ENCODE results near the gene RSPO4. TPM values are rescaled to one million over a fixed set of nuclear protein-coding genes. Genes with fewer than 3 reads are reported as not detected.

Gene RSPO4
- total RNA-seq, 1 experiment from 2014 or later = not detected

DNA sequence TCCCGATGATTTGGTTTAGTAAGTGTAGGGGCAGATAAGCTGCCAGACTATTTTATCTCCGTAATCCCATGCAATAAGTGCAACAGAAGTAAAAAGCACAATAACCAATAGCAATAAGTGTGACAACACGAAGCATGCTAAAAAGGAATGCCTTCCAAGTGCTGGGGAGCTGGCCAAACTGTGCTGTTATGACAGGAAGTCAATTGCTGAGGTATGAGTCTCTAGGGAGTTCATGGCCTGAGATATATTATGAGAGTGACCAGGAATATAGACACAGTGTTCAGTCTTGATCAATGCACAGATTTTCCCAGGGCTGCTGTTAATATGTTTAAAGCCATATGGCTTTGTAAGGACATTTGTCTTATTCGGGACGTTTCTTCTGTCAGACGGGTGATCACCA, 75.4 kb downstream of the RSPO4 start:
- H3K4me3 ChIP-seq (ENCODE audit: low read depth, low read length, poor library complexity, severe bottlenecking) = no peak overlapping the region
- no peak overlapping the region for H3K27ac ChIP-seq (ENCODE audit: low read depth, low read length, poor library complexity, severe bottlenecking)
- H3K4me1 ChIP-seq (ENCODE audit: insufficient read depth, low read length, poor library complexity, severe bottlenecking) = no peaks in the 10 kb centered on the region
- peaks cover 13% of the 10 kb centered on the region for H3K9me3 ChIP-seq (ENCODE audit: low read depth, low read length, poor library complexity, severe bottlenecking)
- BruUV-seq (replicated peaks) = no TSS peak
- no peak for TF ChIP-seq EZH2 (IDR thresholded peaks at IDR 0.05; ENCODE audit: borderline replicate concordance, low read depth, low read length, poor library complexity, severe bottlenecking)
- no peak for TF ChIP-seq CTCF (conservative IDR thresholded peaks at IDR 0.05; ENCODE audit: low read depth, low read length)
- CTCF ChIA-PET = no interaction called here
- no peaks in the 10 kb centered on the region for H3K36me3 ChIP-seq (ENCODE audit: insufficient read depth, low read length, poor library complexity, severe bottlenecking)
- POLR2A ChIA-PET (ENCODE audit: low non-redundant PET) = no interaction called here
- intact Hi-C loops (cut with micrococcal nuclease; ENCODE audit: unreplicated experiment) = no loop called here
- peaks cover 8% of the 10 kb centered on the region for H3K27me3 ChIP-seq (replicated peaks; ENCODE audit: insufficient read depth, low read depth, low read length, poor library complexity)
- no peak for DNase-seq (ENCODE audit: low spot score)

GRCh38 chr20:925516-925915, 76.6 kb downstream of the RSPO4 start:
- Histone ChIP-seq H3K4me1 (ENCODE audit: insufficient read depth, low read length, poor library complexity, severe bottlenecking) (no peaks in the 10 kb centered on the region), H3K9me3 (ENCODE audit: low read depth, low read length, poor library complexity, severe bottlenecking) (peaks cover 4% of the 10 kb centered on the region), H3K27me3 (replicated peaks; ENCODE audit: insufficient read depth, low read depth, low read length, poor library complexity) (peaks cover 8% of the 10 kb centered on the region), H3K4me3 (ENCODE audit: low read depth, low read length, poor library complexity, severe bottlenecking) (no peak overlapping the region), H3K27ac (ENCODE audit: low read depth, low read length, poor library complexity, severe bottlenecking) (no peak overlapping the region), H3K36me3 (ENCODE audit: insufficient read depth, low read length, poor library complexity, severe bottlenecking) (no peaks in the 10 kb centered on the region)
- no peak for DNase-seq (ENCODE audit: low spot score)
- ChIA-PET CTCF (no interaction called here), POLR2A (ENCODE audit: low non-redundant PET) (no interaction called here)
- BruUV-seq (replicated peaks) = no TSS peak
- no peak for TF ChIP-seq CTCF (conservative IDR thresholded peaks at IDR 0.05; ENCODE audit: low read depth, low read length)
- TF ChIP-seq EZH2 (IDR thresholded peaks at IDR 0.05; ENCODE audit: borderline replicate concordance, low read depth, low read length, poor library complexity, severe bottlenecking) = no peak
- intact Hi-C loops (cut with micrococcal nuclease; ENCODE audit: unreplicated experiment) = no loop called here

- H3K4me1 ChIP-seq (ENCODE audit: insufficient read depth, low read length, poor library complexity, severe bottlenecking) = no peaks in the 10 kb centered on the region
- intact Hi-C loops (cut with micrococcal nuclease; ENCODE audit: unreplicated experiment) = no loop called here
- no peak for TF ChIP-seq CTCF (conservative IDR thresholded peaks at IDR 0.05; ENCODE audit: low read depth, low read length)
- no peak for TF ChIP-seq EZH2 (IDR thresholded peaks at IDR 0.05; ENCODE audit: borderline replicate concordance, low read depth, low read length, poor library complexity, severe bottlenecking)
- DNase-seq (ENCODE audit: low spot score) = no peak
- BruUV-seq (replicated peaks) = no TSS peak
- ChIA-PET POLR2A (ENCODE audit: low non-redundant PET) (no interaction called here), CTCF (no interaction called here)
- H3K9me3 ChIP-seq (ENCODE audit: low read depth, low read length, poor library complexity, severe bottlenecking) = no peaks in the 10 kb centered on the region
- H3K27ac ChIP-seq (ENCODE audit: low read depth, low read length, poor library complexity, severe bottlenecking) = no peak overlapping the region
- peaks cover 8% of the 10 kb centered on the region for H3K27me3 ChIP-seq (replicated peaks; ENCODE audit: insufficient read depth, low read depth, low read length, poor library complexity)
- H3K36me3 ChIP-seq (ENCODE audit: insufficient read depth, low read length, poor library complexity, severe bottlenecking) = no peaks in the 10 kb centered on the region
- H3K4me3 ChIP-seq (ENCODE audit: low read depth, low read length, poor library complexity, severe bottlenecking) = no peak overlapping the region
Measured at GRCh38 chr20:924639-925038, 77.5 kb downstream of the RSPO4 start.
